ENCODE measurements around the gene B4GALT4. TPM values are rescaled to one million over a fixed set of nuclear protein-coding genes. Genes with fewer than 3 reads are reported as not detected.

Gene B4GALT4
- total RNA-seq, 4 donors from 2014 or later = 16.2 to 27.3 (median 21.2) TPM

DNA sequence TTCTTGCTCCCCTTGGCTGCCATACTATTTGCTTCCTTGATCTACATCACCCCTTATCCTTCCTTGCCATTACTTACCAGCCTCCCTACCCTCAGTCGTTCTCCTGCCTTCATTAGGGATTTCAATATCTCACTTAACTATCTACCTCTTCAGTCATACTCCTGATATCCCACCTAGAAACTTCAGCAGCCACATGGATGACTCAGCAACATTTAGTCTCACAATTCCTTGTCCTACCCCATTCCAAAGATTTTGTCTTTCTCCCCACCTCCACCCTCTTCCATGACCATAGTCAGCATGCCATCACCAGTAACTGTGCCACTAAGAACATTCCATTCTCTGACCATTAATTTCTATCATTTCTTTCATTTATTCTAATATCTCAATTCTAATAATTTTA, 48.9 kb downstream of the B4GALT4 start:
- H3K9me3 ChIP-seq = no peaks in the 10 kb centered on the region
- no peak overlapping the region for H3K27ac ChIP-seq
- DNase-seq (ENCODE audit: low spot score in 2 of 2) = no peak
- no peak overlapping the region for H3K4me3 ChIP-seq
- no peaks in the 10 kb centered on the region for H3K36me3 ChIP-seq
- no peak for TF ChIP-seq EP300 (IDR thresholded peaks at IDR 0.05)
- no peaks in the 10 kb centered on the region for H3K4me1 ChIP-seq
- no peaks in the 10 kb centered on the region for H3K27me3 ChIP-seq
- 90 to 94% methylated on average over 1 of the region's 1 CpG for WGBS, 2 donors

DNA sequence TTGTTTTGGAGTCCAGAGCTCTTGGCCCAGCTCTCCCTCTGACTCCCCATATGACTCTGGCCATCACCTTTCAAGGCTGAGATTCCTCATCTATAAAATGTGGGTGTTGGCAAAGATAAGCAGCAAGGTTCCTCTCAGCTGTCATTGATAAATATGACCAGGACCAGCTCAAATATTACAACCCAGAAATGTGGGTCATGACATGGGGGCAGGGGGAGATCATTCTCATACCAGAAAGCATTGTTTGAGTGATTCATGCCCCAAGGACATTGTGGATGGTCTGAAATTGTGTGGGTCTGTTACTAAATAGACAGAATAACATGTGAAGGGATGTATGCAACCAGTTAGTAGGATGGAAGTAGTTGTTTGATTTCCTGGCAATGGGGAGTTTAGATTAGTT, 53.4 kb downstream of the B4GALT4 start:
- Histone ChIP-seq H3K36me3 (no peaks in the 10 kb centered on the region), H3K4me3 (no peak overlapping the region), H3K27ac (no peak overlapping the region), H3K4me1 (no peaks in the 10 kb centered on the region), H3K9me3 (no peaks in the 10 kb centered on the region), H3K27me3 (no peaks in the 10 kb centered on the region)
- no peak for DNase-seq (ENCODE audit: low spot score in 2 of 2)
- TF ChIP-seq POLR2A (IDR thresholded peaks at IDR 0.05) = no peak
- TF ChIP-seq EP300 (IDR thresholded peaks at IDR 0.05) = no peak
- TF ChIP-seq, protein P1, sequence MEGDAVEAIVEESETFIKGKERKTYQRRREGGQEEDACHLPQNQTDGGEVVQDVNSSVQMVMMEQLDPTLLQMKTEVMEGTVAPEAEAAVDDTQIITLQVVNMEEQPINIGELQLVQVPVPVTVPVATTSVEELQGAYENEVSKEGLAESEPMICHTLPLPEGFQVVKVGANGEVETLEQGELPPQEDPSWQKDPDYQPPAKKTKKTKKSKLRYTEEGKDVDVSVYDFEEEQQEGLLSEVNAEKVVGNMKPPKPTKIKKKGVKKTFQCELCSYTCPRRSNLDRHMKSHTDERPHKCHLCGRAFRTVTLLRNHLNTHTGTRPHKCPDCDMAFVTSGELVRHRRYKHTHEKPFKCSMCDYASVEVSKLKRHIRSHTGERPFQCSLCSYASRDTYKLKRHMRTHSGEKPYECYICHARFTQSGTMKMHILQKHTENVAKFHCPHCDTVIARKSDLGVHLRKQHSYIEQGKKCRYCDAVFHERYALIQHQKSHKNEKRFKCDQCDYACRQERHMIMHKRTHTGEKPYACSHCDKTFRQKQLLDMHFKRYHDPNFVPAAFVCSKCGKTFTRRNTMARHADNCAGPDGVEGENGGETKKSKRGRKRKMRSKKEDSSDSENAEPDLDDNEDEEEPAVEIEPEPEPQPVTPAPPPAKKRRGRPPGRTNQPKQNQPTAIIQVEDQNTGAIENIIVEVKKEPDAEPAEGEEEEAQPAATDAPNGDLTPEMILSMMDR (IDR thresholded peaks at IDR 0.05) = no peak

DNA sequence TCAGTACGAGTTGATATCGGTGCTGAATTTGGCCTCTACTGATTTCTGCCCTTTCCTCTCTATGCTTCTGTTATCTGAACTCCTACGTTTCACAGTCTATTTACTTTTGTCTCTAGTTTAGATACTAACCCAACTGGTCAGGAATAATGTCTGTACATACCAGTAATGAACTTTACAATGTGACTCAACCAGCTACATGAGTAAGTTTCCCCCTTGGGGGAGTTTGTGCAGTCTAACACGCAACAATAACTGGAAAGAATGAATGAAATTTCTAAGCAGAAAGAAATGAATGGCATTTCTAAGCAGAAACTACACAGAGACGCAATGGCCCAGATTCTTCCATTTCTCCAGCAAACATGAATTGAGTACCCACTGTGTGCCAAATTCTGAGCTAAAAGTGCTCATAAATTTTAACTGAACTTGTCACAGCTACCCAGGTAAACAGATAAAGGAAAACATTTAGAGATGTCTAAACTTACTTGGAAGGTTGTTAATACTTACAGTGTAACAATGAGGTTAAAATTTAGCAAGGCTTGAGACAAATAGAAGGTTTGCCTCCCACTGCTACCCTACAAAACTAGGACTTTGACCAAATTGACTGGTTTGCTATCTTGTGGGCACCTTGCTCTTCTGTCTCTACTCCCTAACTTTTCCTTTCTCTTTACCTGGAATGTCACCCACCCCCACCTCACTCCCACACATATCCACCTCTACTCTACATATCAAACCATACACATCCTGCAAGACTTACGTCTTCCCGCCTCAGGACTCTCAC, 55.7 kb downstream of the B4GALT4 start:
- no peak for TF ChIP-seq EP300 (IDR thresholded peaks at IDR 0.05)
- TF ChIP-seq POLR2A (IDR thresholded peaks at IDR 0.05) = no peak
- TF ChIP-seq, protein P1 (IDR thresholded peaks at IDR 0.05) = no peak
- Histone ChIP-seq H3K4me1 (no peaks in the 10 kb centered on the region), H3K27me3 (no peaks in the 10 kb centered on the region), H3K9me3 (no peaks in the 10 kb centered on the region), H3K36me3 (no peaks in the 10 kb centered on the region), H3K4me3 (no peak overlapping the region), H3K27ac (no peak overlapping the region)
- no peak for DNase-seq (ENCODE audit: low spot score in 2 of 2)
- WGBS, 2 donors = 65 to 77% methylated on average over 7 of the region's 7 CpGs

- no peak for DNase-seq (ENCODE audit: low spot score in 2 of 2)
- H3K4me1 ChIP-seq = no peaks in the 10 kb centered on the region
- TF ChIP-seq POLR2A (IDR thresholded peaks at IDR 0.05) = no peak
- TF ChIP-seq, protein P1 (IDR thresholded peaks at IDR 0.05) = no peak
- TF ChIP-seq EP300 (IDR thresholded peaks at IDR 0.05) = no peak
- 67 to 69% methylated on average over 9 of the region's 9 CpGs for WGBS, 2 donors
- H3K36me3 ChIP-seq = no peaks in the 10 kb centered on the region
- no peaks in the 10 kb centered on the region for H3K27me3 ChIP-seq
- H3K9me3 ChIP-seq = no peaks in the 10 kb centered on the region
- no peak overlapping the region for H3K4me3 ChIP-seq
- H3K27ac ChIP-seq = no peak overlapping the region
Measured at GRCh38 chr3:119184111-119184510, 56.6 kb downstream of the B4GALT4 start.

DNA sequence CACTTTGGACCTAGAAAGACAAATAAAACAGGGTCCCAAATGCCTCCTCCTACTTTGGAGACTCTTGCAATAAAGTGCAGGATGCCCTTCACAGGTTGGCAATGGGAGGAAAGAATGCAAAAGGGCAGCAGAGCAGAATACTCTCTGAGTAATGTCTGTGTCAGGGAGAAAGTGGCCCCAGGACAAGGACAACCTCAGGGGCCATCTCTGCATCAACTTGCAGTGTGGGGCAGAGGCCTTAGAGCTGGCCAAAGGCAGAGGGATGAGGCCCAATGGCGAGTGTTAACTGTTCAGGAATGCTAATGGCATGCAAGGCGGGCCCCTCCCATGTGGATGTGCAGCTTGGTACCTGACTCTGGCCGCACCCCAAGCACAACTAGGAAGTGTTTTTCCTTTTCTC, 58.9 kb downstream of the B4GALT4 start:
- Histone ChIP-seq H3K4me3 (no peak overlapping the region), H3K4me1 (no peaks in the 10 kb centered on the region), H3K36me3 (no peaks in the 10 kb centered on the region), H3K27ac (no peak overlapping the region), H3K9me3 (no peaks in the 10 kb centered on the region), H3K27me3 (no peaks in the 10 kb centered on the region)
- TF ChIP-seq EP300 (IDR thresholded peaks at IDR 0.05) (no peak), POLR2A (IDR thresholded peaks at IDR 0.05) (no peak)
- TF ChIP-seq, protein P1 (IDR thresholded peaks at IDR 0.05) = no peak
- no peak for DNase-seq (ENCODE audit: low spot score in 2 of 2)
- 70 to 72% methylated on average over 3 of the region's 3 CpGs for WGBS, 2 donors

All from tibial nerve (tissue), 4 donors.